Measurements from ENCODE around the gene ARHGAP40. TPM values are rescaled to one million over a fixed set of nuclear protein-coding genes. Genes with fewer than 3 reads are reported as not detected.

Gene ARHGAP40
- total and polyA plus RNA-seq, 9 of the 15 experiments (the other 6 are each of a cell fraction or from before 2014, with no cell fraction given) = not detected

GRCh38 chr20:38665506-38666285, 64.1 kb downstream of the ARHGAP40 start:
- H3K9me1 ChIP-seq (ENCODE audit: control insufficient read depth, insufficient read depth, low read length) = no peaks in the 10 kb centered on the region
- no TSS peak for BruUV-seq (replicated peaks)
- peak overlapping the region; percentile 79 for H3K27ac ChIP-seq (ENCODE audit: extremely low read depth, low read depth, low read length)
- no peak for FAIRE-seq
- H3K4me1 ChIP-seq (replicated peaks in 1 of 2; ENCODE audit: control insufficient read depth in 2 of 2, insufficient read depth in 2 of 2, low read length in 2 of 2) = peaks cover 24 to 25% of the 10 kb centered on the region in 2 experiments
- WGBS (ENCODE audit: insufficient coverage, low coverage, missing lambda C conversion rate) = 43% methylated on average over 10 of the region's 11 CpGs
- H4K20me1 ChIP-seq (replicated peaks; ENCODE audit: control insufficient read depth, insufficient read depth, low read length) = no peaks in the 10 kb centered on the region
- no peaks in the 10 kb centered on the region for H3K9me3 ChIP-seq (replicated peaks; ENCODE audit: control insufficient read depth, insufficient read depth, low read depth, low read length)
- H3K4me3 ChIP-seq = no peak overlapping the region
- intact Hi-C loops (cut with micrococcal nuclease) (no loop called here), in situ Hi-C loops (cut with MboI) (no loop called here)
- H3K36me3 ChIP-seq (ENCODE audit: control insufficient read depth, insufficient read depth, low read length) = no peaks in the 10 kb centered on the region
- peak overlapping the region; percentile 87 for H2AFZ ChIP-seq (ENCODE audit: low read depth, low read length)
- peak in 1 of 4 experiments; percentile 19 for DNase-seq (ENCODE audit: extremely low read depth in 1 of 4, low spot score in 3 of 4)
- no peaks in the 10 kb centered on the region for H3K79me2 ChIP-seq (ENCODE audit: control insufficient read depth, insufficient read depth, low read length)
- H3K4me2 ChIP-seq (ENCODE audit: insufficient read depth, low read length) = peak overlapping the region; percentile 76
- ChIA-PET POLR2A (interaction anchor here (0.6 to 1.2 kb wide), 3 partner anchors 27 to 178 kb away, joined by 3 to 5 read pairs (median 3); no protein-coding TSS in a partner anchor), CTCF (ENCODE audit: low intra/inter-chr PET ratio) (no interaction called here)
- TF ChIP-seq ZNF311 (CRISPR knock-in tag; IDR thresholded peaks at IDR 0.05) = no peak
- TF ChIP-seq RBM25 (IDR thresholded peaks at IDR 0.05; ENCODE audit: low read depth, low read length, severe bottlenecking) = peak; percentile 28
- TF ChIP-seq HDGF (IDR thresholded peaks at IDR 0.05) = 0 out of 2 replicates have a peak, but pooled peaks have one; percentile 38
- no peak for TF ChIP-seq ZNF511 (CRISPR knock-in tag; IDR thresholded peaks at IDR 0.05)
- 0 out of 2 replicates have a peak, but pooled peaks have one; percentile 19 for TF ChIP-seq ADNP (tag; IDR thresholded peaks at IDR 0.05)
- H3K27me3 ChIP-seq (ENCODE audit: control insufficient read depth in 2 of 2, insufficient read depth in 2 of 2, low read length in 2 of 2) = no peaks in the 10 kb centered on the region
- no peak; the same call in 2 of the 3 replicates for ATAC-seq
- H3K9ac ChIP-seq (ENCODE audit: insufficient read depth in 1 of 2, low read depth in 2 of 2, low read length in 2 of 2) = peak overlapping the region; percentile 57 to 83

All from K562 (cell line).